Spleen (tissue), 7 donors: Measurements from ENCODE around the gene PTMS.

ENCODE experiments used
- POLR2A ChIP-seq, 3 donors: fragments of 450-650 bp; IDR thresholded peaks; one replicate each; pipeline ENCODE4 v1.5.1; 2017; ENCODE audit warnings: antibody characterized with exemption in 3 of 3, mild to moderate bottlenecking in 1 of 3
- POLR2AphosphoS5 ChIP-seq, 3 donors: sonication (generic); formaldehyde crosslinking; IDR thresholded peaks; one replicate each; pipeline ENCODE4 v1.5.1; 2017; ENCODE audit warnings: antibody characterized with exemption in 3 of 3
- TF ChIP-seq, protein P1 (sequence below), 11 experiments: fragments of 200-600 bp in 7 of 11; fragments of 450-650 bp in 4 of 11; sonication (generic) in 4 of 11; IDR thresholded peaks in 8 of 11; conservative IDR thresholded peaks in 3 of 11; 1 replicate in 7 of 11; 2 replicates in 4 of 11; pipeline versions ENCODE4 v1.4.0 to v1.8.0; 2016 to 2021; ENCODE audit warnings: antibody characterized with exemption in 11 of 11, inconsistent platforms in 4 of 11, mild to moderate bottlenecking in 1 of 11
- donor health status: DM: no; HTN: no; CAD: no; lungs with moderate emphysema.
- donor health status: DM: no; HTN: no; CAD: no.
- donor health status: DM: no; HTN: no; CAD: no.

DNA sequence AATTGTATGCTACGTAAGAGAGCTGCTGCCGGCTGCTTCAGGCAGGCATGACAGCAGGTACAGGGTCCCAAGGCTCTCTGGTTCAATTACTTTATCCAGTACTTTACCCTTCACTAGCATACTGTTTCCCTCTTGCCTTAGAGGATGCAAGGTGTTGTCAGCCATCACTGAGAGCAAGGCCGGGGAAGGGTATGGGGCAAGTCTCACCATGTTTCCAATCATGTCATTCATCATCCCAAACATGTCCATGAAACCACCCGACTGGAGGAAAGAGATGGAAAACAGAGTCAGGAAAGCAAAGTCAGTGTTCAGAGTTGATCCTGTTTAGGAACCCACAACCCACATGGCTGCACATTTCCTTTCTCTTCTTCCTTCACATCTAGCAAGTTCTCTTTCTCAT, 15.7 kb upstream of the PTMS start:
- TF ChIP-seq, protein P1, sequence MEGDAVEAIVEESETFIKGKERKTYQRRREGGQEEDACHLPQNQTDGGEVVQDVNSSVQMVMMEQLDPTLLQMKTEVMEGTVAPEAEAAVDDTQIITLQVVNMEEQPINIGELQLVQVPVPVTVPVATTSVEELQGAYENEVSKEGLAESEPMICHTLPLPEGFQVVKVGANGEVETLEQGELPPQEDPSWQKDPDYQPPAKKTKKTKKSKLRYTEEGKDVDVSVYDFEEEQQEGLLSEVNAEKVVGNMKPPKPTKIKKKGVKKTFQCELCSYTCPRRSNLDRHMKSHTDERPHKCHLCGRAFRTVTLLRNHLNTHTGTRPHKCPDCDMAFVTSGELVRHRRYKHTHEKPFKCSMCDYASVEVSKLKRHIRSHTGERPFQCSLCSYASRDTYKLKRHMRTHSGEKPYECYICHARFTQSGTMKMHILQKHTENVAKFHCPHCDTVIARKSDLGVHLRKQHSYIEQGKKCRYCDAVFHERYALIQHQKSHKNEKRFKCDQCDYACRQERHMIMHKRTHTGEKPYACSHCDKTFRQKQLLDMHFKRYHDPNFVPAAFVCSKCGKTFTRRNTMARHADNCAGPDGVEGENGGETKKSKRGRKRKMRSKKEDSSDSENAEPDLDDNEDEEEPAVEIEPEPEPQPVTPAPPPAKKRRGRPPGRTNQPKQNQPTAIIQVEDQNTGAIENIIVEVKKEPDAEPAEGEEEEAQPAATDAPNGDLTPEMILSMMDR (IDR thresholded peaks at IDR 0.05 in 8 of 11, conservative IDR thresholded peaks at IDR 0.05 in 3 of 11), result no peak
- TF ChIP-seq POLR2A (IDR thresholded peaks at IDR 0.05), result no peak
- TF ChIP-seq POLR2AphosphoS5 (IDR thresholded peaks at IDR 0.05), result no peak
